Ovary (tissue), 9 donors: ENCODE measurements around the gene P4HA1. TPM values are rescaled to one million over a fixed set of nuclear protein-coding genes. Genes with fewer than 3 reads are reported as not detected.

Experiments used
- DNase-seq, 5 donors: peaks; one replicate each; pipeline ENCODE4 v3.0.0-alpha.2; 2019 to 2020
- H3K27ac ChIP-seq, 2 donors: fragments of 200-600 bp; one replicate each; pipeline versions ENCODE4 v1.5.1 to v1.8.0; 2019 to 2022
- H3K27me3 ChIP-seq: fragments of 200-600 bp; one replicate; pipeline ENCODE4 v1.8.0; 2022
- H3K36me3 ChIP-seq: fragments of 200-600 bp; sonication (generic); one replicate; pipeline ENCODE4 v1.5.1; 2019
- H3K4me1 ChIP-seq: one replicate; pipeline ENCODE4 v1.8.1; 2013; ENCODE audit warnings: mild to moderate bottlenecking, moderate library complexity; ENCODE audit not compliant: insufficient read depth
- H3K4me3 ChIP-seq: fragments of 200-600 bp; sonication (generic); one replicate; pipeline ENCODE4 v1.5.1; 2017
- H3K9me3 ChIP-seq, 2 donors: fragments of 200-600 bp in 1 of 2; sonication (generic) in 1 of 2; one replicate each; pipeline versions ENCODE4 v1.5.1 to v1.8.1; 2013 to 2019; ENCODE audit warnings: mild to moderate bottlenecking in 1 of 2, moderate library complexity in 1 of 2
- EP300 ChIP-seq: sonication (generic); formaldehyde crosslinking; IDR thresholded peaks from one replicate; pipeline ENCODE4 v1.6.1; 2017; ENCODE audit warnings: antibody characterized with exemption
- POLR2A ChIP-seq: fragments of 450-650 bp; IDR thresholded peaks from one replicate; pipeline ENCODE4 v1.6.1; 2017; ENCODE audit warnings: antibody characterized with exemption, mild to moderate bottlenecking, moderate library complexity
- WGBS, 3 donors: extraction: QIAGEN DNeasy Blood & Tissue Kit in 1 of 3; methylation state at CpG; one replicate each; pipeline versions ENCODE4 v1.1.5 to v1.1.7; 2013 to 2017; 5-methylcytosine and 5-hydroxymethylcytosine counted together
- intact Hi-C, 4 donors: fragments of 100-400 bp; cut with DNase I; formaldehyde crosslinking; loops; one replicate each; pipeline versions ENCODE4 v1.11.0 to v1.15.1; 2022 to 2023
- polyA plus RNA-seq, 2 donors: library from polyadenylated mRNA; stranded (reverse); fragments of 200-250 nt in 1 of 2; fragments of 350-450 nt in 1 of 2; fragmentation: Illumina TruSeq in 1 of 2; extraction: RNeasy Lipid Tissue Mini Kit (QIAGEN cat#74804) in 1 of 2; gene quantifications; one replicate each; pipeline ENCODE4 v1.2.3, GENCODE V29; 2013 to 2014
- total RNA-seq, 7 donors: library from RNA; depleted of rRNA in 2 of 7; stranded (reverse); fragments of >200 nt in 2 of 7; fragmentation: NEBNext Ultra II Directional in 3 of 7; extraction: Animal tissue kit (Norgen Biotek cat#: 25700) in 3 of 7; gene quantifications; one replicate each; pipeline versions ENCODE4 v1.1.0 to v1.2.4, GENCODE V29; 2016 to 2023
- TF ChIP-seq, protein P1 (sequence below), 3 donors: fragments of 450-650 bp in 2 of 3; fragments of 200-600 bp in 1 of 3; IDR thresholded peaks; one replicate each; pipeline versions ENCODE4 v1.5.1 to v1.8.0; 2016 to 2022; ENCODE audit warnings: antibody characterized with exemption in 3 of 3, mild to moderate bottlenecking in 1 of 3
- donor health status: DM: no; HTN: no; CAD: no; lungs with moderate emphysema.
- donor health status: DM: no; HTN: no; CAD: no.
- donor health status: Bipolar disorder and iron deficiency.
- donor health status: DM: yes; HTN: yes; CAD: no.
- donor health status: DM: no; HTN: no; CAD: no.
- donor health status: DM: yes; HTN: yes; CAD: no.

Gene P4HA1
- total and polyA plus RNA-seq, 9 donors: 20.5 to 74.9 (median 39.7) TPM

GRCh38 chr10:73053275-73053674 is 43.4 kb downstream of the P4HA1 start:
- Histone ChIP-seq H3K36me3 (no peaks in the 10 kb centered on the region), H3K4me3 (no peak overlapping the region), H3K27me3 (no peaks in the 10 kb centered on the region), H3K27ac (no peak overlapping the region), H3K4me1 (no peaks in the 10 kb centered on the region), H3K9me3 (no peaks in the 10 kb centered on the region)
- intact Hi-C loops: loop anchor here in 1 of 4 donors (5.0 kb wide), 1 partner anchor 211 kb away; no protein-coding TSS in a partner anchor
- TF ChIP-seq, protein P1, sequence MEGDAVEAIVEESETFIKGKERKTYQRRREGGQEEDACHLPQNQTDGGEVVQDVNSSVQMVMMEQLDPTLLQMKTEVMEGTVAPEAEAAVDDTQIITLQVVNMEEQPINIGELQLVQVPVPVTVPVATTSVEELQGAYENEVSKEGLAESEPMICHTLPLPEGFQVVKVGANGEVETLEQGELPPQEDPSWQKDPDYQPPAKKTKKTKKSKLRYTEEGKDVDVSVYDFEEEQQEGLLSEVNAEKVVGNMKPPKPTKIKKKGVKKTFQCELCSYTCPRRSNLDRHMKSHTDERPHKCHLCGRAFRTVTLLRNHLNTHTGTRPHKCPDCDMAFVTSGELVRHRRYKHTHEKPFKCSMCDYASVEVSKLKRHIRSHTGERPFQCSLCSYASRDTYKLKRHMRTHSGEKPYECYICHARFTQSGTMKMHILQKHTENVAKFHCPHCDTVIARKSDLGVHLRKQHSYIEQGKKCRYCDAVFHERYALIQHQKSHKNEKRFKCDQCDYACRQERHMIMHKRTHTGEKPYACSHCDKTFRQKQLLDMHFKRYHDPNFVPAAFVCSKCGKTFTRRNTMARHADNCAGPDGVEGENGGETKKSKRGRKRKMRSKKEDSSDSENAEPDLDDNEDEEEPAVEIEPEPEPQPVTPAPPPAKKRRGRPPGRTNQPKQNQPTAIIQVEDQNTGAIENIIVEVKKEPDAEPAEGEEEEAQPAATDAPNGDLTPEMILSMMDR (IDR thresholded peaks at IDR 0.05): no peak
- TF ChIP-seq EP300 (no peak), POLR2A (no peak)
- WGBS, 3 donors: 82 to 93% (median 86%) methylated on average over 4 of the region's 4 CpGs
- DNase-seq: no peak

- WGBS, 3 donors: 34 to 40% (median 38%) methylated on average over 7 of the region's 7 CpGs
- no peak for DNase-seq
- peaks cover 5% of the 10 kb centered on the region for H3K4me1 ChIP-seq
- H3K27ac ChIP-seq: peak overlapping the region; percentile 13 to 14
- H3K27me3 ChIP-seq: no peaks in the 10 kb centered on the region
- intact Hi-C loops: no loop called here
- no peaks in the 10 kb centered on the region for H3K9me3 ChIP-seq
- H3K36me3 ChIP-seq: no peaks in the 10 kb centered on the region
- H3K4me3 ChIP-seq: no peak overlapping the region
- TF ChIP-seq, protein P1 (IDR thresholded peaks at IDR 0.05): no peak
- TF ChIP-seq POLR2A (no peak), EP300 (no peak)
Measured at GRCh38 chr10:73044378-73045285, 52.0 kb downstream of the P4HA1 start.

GRCh38 chr10:73043766-73044377 is 52.8 kb downstream of the P4HA1 start:
- TF ChIP-seq POLR2A (no peak), EP300 (no peak)
- TF ChIP-seq, protein P1 (IDR thresholded peaks at IDR 0.05): no peak
- Histone ChIP-seq H3K9me3 (no peaks in the 10 kb centered on the region), H3K27me3 (no peaks in the 10 kb centered on the region), H3K4me3 (no peak overlapping the region), H3K27ac (peak overlapping the region in 1 of 2 donors; percentile 13), H3K36me3 (no peaks in the 10 kb centered on the region), H3K4me1 (peaks cover 5% of the 10 kb centered on the region)
- WGBS, 3 donors: 7 to 26% (median 17%) methylated on average over 2 of the region's 2 CpGs
- DNase-seq: no peak
- intact Hi-C loops: no loop called here

GRCh38 chr10:73043319-73043718 is 53.3 kb downstream of the P4HA1 start:
- WGBS, 3 donors: 89 to 97% (median 89%) methylated on average over 1 of the region's 1 CpG
- peaks cover 5% of the 10 kb centered on the region for H3K4me1 ChIP-seq
- TF ChIP-seq EP300 (no peak), POLR2A (no peak)
- TF ChIP-seq, protein P1 (IDR thresholded peaks at IDR 0.05): no peak
- intact Hi-C loops: no loop called here
- no peak for DNase-seq
- H3K4me3 ChIP-seq: no peak overlapping the region
- no peaks in the 10 kb centered on the region for H3K36me3 ChIP-seq
- no peaks in the 10 kb centered on the region for H3K9me3 ChIP-seq
- no peak overlapping the region for H3K27ac ChIP-seq
- no peaks in the 10 kb centered on the region for H3K27me3 ChIP-seq
